Measurements from ENCODE around the gene NOL4L.

The NOL4L gene

GRCh38 chr20:32522776-32523612, 62.1 kb downstream of the NOL4L start:
- DNase-seq, result peak; percentile 51

GRCh38 chr20:32522526-32522775, 62.7 kb downstream of the NOL4L start:
- no peak for DNase-seq

- DNase-seq, result peak; percentile 58
Measured at GRCh38 chr20:32521780-32522525, 63.2 kb downstream of the NOL4L start.

- no peak for DNase-seq
Measured at GRCh38 chr20:32520927-32521203, 64.3 kb downstream of the NOL4L start.

- DNase-seq, result no peak
Measured at GRCh38 chr20:32519381-32519730, 65.8 kb downstream of the NOL4L start.

GRCh38 chr20:32518593-32519380, 66.3 kb downstream of the NOL4L start:
- DNase-seq, result no peak

GRCh38 chr20:32517914-32518592, 67.1 kb downstream of the NOL4L start:
- no peak for DNase-seq

- no peak for DNase-seq
Measured at GRCh38 chr20:32517518-32517873, 67.6 kb downstream of the NOL4L start.

GRCh38 chr20:32516583-32517517, 68.3 kb downstream of the NOL4L start:
- peak; percentile 42 for DNase-seq

- DNase-seq, result no peak
Measured at GRCh38 chr20:32515631-32516101, 69.5 kb downstream of the NOL4L start.

- DNase-seq, result no peak
Measured at GRCh38 chr20:32514760-32515159, 70.4 kb downstream of the NOL4L start.

GRCh38 chr20:32513031-32513866, 71.9 kb downstream of the NOL4L start:
- DNase-seq, result no peak

- no peak for DNase-seq
Measured at GRCh38 chr20:32512047-32512385, 73.1 kb downstream of the NOL4L start.

- no peak for DNase-seq
Measured at GRCh38 chr20:32511358-32512046, 73.6 kb downstream of the NOL4L start.

GRCh38 chr20:32510601-32511357, 74.4 kb downstream of the NOL4L start:
- DNase-seq, result no peak

- DNase-seq, result no peak
Measured at GRCh38 chr20:32510120-32510600, 75.0 kb downstream of the NOL4L start.

GRCh38 chr20:32509639-32510066, 75.5 kb downstream of the NOL4L start:
- no peak for DNase-seq

- no peak for DNase-seq
Measured at GRCh38 chr20:32508775-32509119, 76.4 kb downstream of the NOL4L start.

- DNase-seq, result no peak
Measured at GRCh38 chr20:32507998-32508774, 76.9 kb downstream of the NOL4L start.
